HCT116 (cell line): ENCODE results near the gene MAP2K5. TPM values are rescaled to one million over a fixed set of nuclear protein-coding genes. Genes with fewer than 3 reads are reported as not detected.

Experiments used
- ATAC-seq: fragments of 200-7000 bp; cut with Tn5 transposase; 2 replicates; pipeline ENCODE4 v1.9.1; 2020; ENCODE audit warnings: mild to moderate bottlenecking, moderate library complexity
- BruUV-seq: library from RNA; stranded (reverse); fragments of 400-500 nt; replicated peaks from 2 replicates; lab custom pipeline; 2021; lab: Mats Ljungman, UMichigan
- CTCF ChIA-PET: fragments of 300-600 bp; sonication (Branson Sonifier 250); formaldehyde crosslinking; loops from one replicate; lab custom pipeline; 2021; ENCODE audit warnings: antibody characterized with exemption; lab: Charles Lee
- POLR2A ChIA-PET: fragments of 300-600, 350-600 bp; sonication (Branson Sonifier 250); formaldehyde crosslinking; loops from one replicate; lab custom pipeline; 2021; ENCODE audit warnings: antibody characterized with exemption; lab: Charles Lee
- RAD21 ChIA-PET, 2 experiments: fragments of 300-600 bp; sonication (Branson Sonifier 250); formaldehyde crosslinking; loops; one replicate each; lab custom pipeline; 2023; ENCODE audit warnings: low total read pairs in 2 of 2; ENCODE audit not compliant: uncharacterized antibody in 2 of 2, unreplicated experiment in 2 of 2, low non-redundant PET in 1 of 2; lab: Charles Lee
- DNase-seq: peaks from one replicate; pipeline ENCODE4 v3.0.0-alpha.2; 2010; ENCODE audit warnings: low read depth, low spot score
- H2AFZ ChIP-seq: fragments of 200-600 bp; shearing (Covaris generic), sonication (generic); 2 replicates; pipeline ENCODE4 v1.6.1; 2017; ENCODE audit warnings: low read depth, mixed run types, mixed read lengths, antibody characterized with exemption, low read length; ENCODE audit not compliant: poor library complexity, severe bottlenecking
- H3K27ac ChIP-seq: 2 replicates; pipeline ENCODE4 v1.5.1; 2012; ENCODE audit warnings: low read depth, low read length
- H3K27me3 ChIP-seq: fragments of 200-600 bp; sonication (generic); 2 replicates; pipeline ENCODE4 v1.6.1; 2016; ENCODE audit warnings: mixed run types, low read length, mixed read lengths; ENCODE audit not compliant: insufficient read depth
- H3K36me3 ChIP-seq, 2 experiments: fragments of 200-500 bp in 1 of 2; fragments of 200-600 bp in 1 of 2; sonication (Bioruptor generic) in 1 of 2; sonication (generic) in 1 of 2; 2 replicates each; pipeline versions ENCODE4 v1.5.1 to v1.6.1; 2014 to 2016; ENCODE audit warnings: low read length in 2 of 2, inconsistent platforms in 1 of 2, mixed read lengths in 1 of 2, mixed run types in 1 of 2; ENCODE audit not compliant: insufficient read depth in 2 of 2, control insufficient read depth in 1 of 2
- H3K4me1 ChIP-seq, 2 experiments: fragments of 200-600 bp in 1 of 2; sonication (generic) in 1 of 2; 2 replicates each; pipeline versions ENCODE4 v1.5.1 to v1.6.1; 2012 to 2017; ENCODE audit warnings: low read length in 2 of 2, inconsistent platforms in 1 of 2, mild to moderate bottlenecking in 1 of 2, mixed read lengths in 1 of 2, mixed run types in 1 of 2, moderate library complexity in 1 of 2; ENCODE audit not compliant: insufficient read depth in 2 of 2, control insufficient read depth in 1 of 2
- H3K4me2 ChIP-seq: fragments of 200-600 bp; sonication (generic); 2 replicates; pipeline ENCODE4 v1.6.1; 2017; ENCODE audit warnings: mixed run types, low read length, mixed read lengths
- H3K4me3 ChIP-seq, 2 experiments: fragments of 200-600 bp in 1 of 2; sonication (generic) in 1 of 2; replicated peaks in 1 of 2; 2 replicates each; pipeline ENCODE4 v1.5.1; 2011 to 2016; ENCODE audit warnings: low read length in 2 of 2, control low read depth in 1 of 2, low read depth in 1 of 2, mild to moderate bottlenecking in 1 of 2, mixed read lengths in 1 of 2, mixed run types in 1 of 2
- H3K79me2 ChIP-seq: fragments of 200-600 bp; sonication (generic); 2 replicates; pipeline ENCODE4 v1.6.1; 2017; ENCODE audit warnings: mild to moderate bottlenecking, mixed run types, low read length, moderate library complexity, mixed read lengths; ENCODE audit not compliant: insufficient read depth
- H3K9ac ChIP-seq: fragments of 200-600 bp; sonication (generic); 2 replicates; pipeline ENCODE4 v1.6.1; 2016; ENCODE audit warnings: low read length, mixed read lengths
- H3K9me2 ChIP-seq: fragments of 200-600 bp; sonication (generic), shearing (Covaris generic); 2 replicates; pipeline ENCODE4 v1.6.1; 2017; ENCODE audit warnings: mixed run types, mild to moderate bottlenecking, moderate library complexity; ENCODE audit not compliant: insufficient read depth
- H3K9me3 ChIP-seq, 2 experiments: fragments of 200-500 bp in 1 of 2; fragments of 200-600 bp in 1 of 2; sonication (Bioruptor generic) in 1 of 2; sonication (generic) in 1 of 2; 2 replicates each; pipeline ENCODE4 v1.6.1; 2014 to 2017; ENCODE audit warnings: low read length in 2 of 2, mixed read lengths in 2 of 2, inconsistent platforms in 1 of 2, low read depth in 1 of 2, mild to moderate bottlenecking in 1 of 2, mixed run types in 1 of 2, moderate library complexity in 1 of 2; ENCODE audit not compliant: control insufficient read depth in 1 of 2, insufficient read depth in 1 of 2
- H4K20me1 ChIP-seq: fragments of 200-600 bp; sonication (generic), shearing (Covaris generic); 2 replicates; pipeline ENCODE4 v1.6.1; 2017; ENCODE audit warnings: mixed run types, mild to moderate bottlenecking, moderate library complexity; ENCODE audit not compliant: insufficient read depth
- ATF3 ChIP-seq: IDR thresholded peaks from 2 replicates; pipeline ENCODE4 v1.6.1; 2012
- CEBPB ChIP-seq: IDR thresholded peaks from 2 replicates; pipeline ENCODE4 v1.6.1; 2012; ENCODE audit warnings: low read depth
- CTCF ChIP-seq, 3 experiments: fragments of 200-600 bp in 1 of 3; sonication (generic) in 1 of 3; IDR thresholded peaks in 2 of 3; conservative IDR thresholded peaks in 1 of 3; 2 replicates each; pipeline ENCODE4 v1.5.1; 2012 to 2017; ENCODE audit warnings: low read depth in 2 of 3, low read length in 2 of 3, antibody characterized with exemption in 1 of 3, borderline replicate concordance in 1 of 3, control low read depth in 1 of 3, mild to moderate bottlenecking in 1 of 3, mixed read lengths in 1 of 3, mixed run types in 1 of 3, moderate library complexity in 1 of 3; ENCODE audit not compliant: insufficient read depth in 1 of 3
- EGR1 ChIP-seq: IDR thresholded peaks from 2 replicates; pipeline ENCODE4 v1.6.1; 2012; ENCODE audit warnings: low read depth
- EZH2 ChIP-seq: fragments of 200-600 bp; sonication (generic); IDR thresholded peaks from 2 replicates; pipeline ENCODE4 v1.6.1; 2017; ENCODE audit warnings: antibody characterized with exemption, mixed run types
- FOSL1 ChIP-seq: IDR thresholded peaks from 2 replicates; pipeline ENCODE4 v1.6.1; 2012; ENCODE audit warnings: low read depth
- MAX ChIP-seq: IDR thresholded peaks from 2 replicates; pipeline ENCODE4 v1.6.1; 2012
- RAD21 ChIP-seq: IDR thresholded peaks from 2 replicates; pipeline ENCODE4 v1.6.1; 2012; ENCODE audit warnings: low read depth, mild to moderate bottlenecking
- REST ChIP-seq: IDR thresholded peaks from 2 replicates; pipeline ENCODE4 v1.6.1; 2012; ENCODE audit warnings: low read depth
- SIN3A ChIP-seq: IDR thresholded peaks from 2 replicates; pipeline ENCODE4 v1.6.1; 2012; ENCODE audit warnings: low read depth
- SRF ChIP-seq: IDR thresholded peaks from 2 replicates; pipeline ENCODE4 v1.6.1; 2012; ENCODE audit warnings: low read depth
- YY1 ChIP-seq: IDR thresholded peaks from 2 replicates; pipeline ENCODE4 v1.6.1; 2011; ENCODE audit warnings: low read length, low read depth, moderate library complexity, mild to moderate bottlenecking; ENCODE audit not compliant: insufficient replicate concordance; ENCODE audit errors: extremely low read depth
- ZNF274 ChIP-seq: fragments of 200-500 bp; sonication (Bioruptor generic); IDR thresholded peaks from 2 replicates; pipeline ENCODE4 v1.6.1; 2014; ENCODE audit warnings: mild to moderate bottlenecking, low read depth, low read length, inconsistent platforms
- intact Hi-C: fragments of 100-400 bp; cut with micrococcal nuclease; formaldehyde crosslinking; loops from 2 replicates; pipeline ENCODE4 v1.10.0; 2022
- total RNA-seq: library from RNA; stranded (reverse); gene quantifications from one replicate; pipeline ENCODE4 v1.2.1, GENCODE V29; 2021; ENCODE audit not compliant: unreplicated experiment

Gene MAP2K5
- total RNA-seq, 1 experiment from 2014 or later = 15.6 TPM

GRCh38 chr15:67578020-67578600 is 35.6 kb downstream of the MAP2K5 start:
- intact Hi-C loops = no loop called here
- Histone ChIP-seq H3K9me2 (no peaks in the 10 kb centered on the region), H3K79me2 (no peaks in the 10 kb centered on the region), H3K9me3 (no peaks in the 10 kb centered on the region), H4K20me1 (no peaks in the 10 kb centered on the region), H3K4me3 (no peak overlapping the region), H3K9ac (no peak overlapping the region), H3K4me2 (no peak overlapping the region), H3K27ac (no peak overlapping the region), H3K36me3 (no peaks in the 10 kb centered on the region), H3K27me3 (no peaks in the 10 kb centered on the region), H3K4me1 (no peaks in the 10 kb centered on the region), H2AFZ (no peak overlapping the region)
- TF ChIP-seq FOSL1 (no peak), EZH2 (no peak), SRF (no peak)
- BruUV-seq = no TSS peak
- ChIA-PET RAD21 (no interaction called here), CTCF (no interaction called here), POLR2A (no interaction called here)
- ATAC-seq (no peak), DNase-seq (no peak)

GRCh38 chr15:67579164-67579563 is 36.7 kb downstream of the MAP2K5 start:
- Histone ChIP-seq H2AFZ (no peak overlapping the region), H3K4me2 (no peak overlapping the region), H3K27me3 (no peaks in the 10 kb centered on the region), H3K79me2 (no peaks in the 10 kb centered on the region), H3K9me2 (no peaks in the 10 kb centered on the region), H4K20me1 (no peaks in the 10 kb centered on the region), H3K4me1 (no peaks in the 10 kb centered on the region), H3K4me3 (no peak overlapping the region), H3K27ac (no peak overlapping the region), H3K9me3 (no peaks in the 10 kb centered on the region), H3K9ac (no peak overlapping the region), H3K36me3 (no peaks in the 10 kb centered on the region)
- POLR2A ChIA-PET = no interaction called here
- BruUV-seq = no TSS peak
- CTCF ChIA-PET = no interaction called here
- intact Hi-C loops = no loop called here
- TF ChIP-seq YY1 (no peak), CEBPB (no peak), FOSL1 (no peak), ZNF274 (no peak), CTCF (IDR thresholded peaks at IDR 0.05 in 2 of 3, conservative IDR thresholded peaks at IDR 0.05 in 1 of 3; ENCODE audit: borderline replicate concordance in 1 of 3, insufficient read depth in 1 of 3, low read depth in 2 of 3, low read length in 2 of 3) (no peak), RAD21 (no peak), REST (no peak), ATF3 (no peak), EGR1 (no peak), SIN3A (no peak), MAX (no peak)
- RAD21 ChIA-PET = no interaction called here
- ATAC-seq (no peak), DNase-seq (no peak)
